ENCODE results near the gene DPF1. TPM values are rescaled to one million over a fixed set of nuclear protein-coding genes. Genes with fewer than 3 reads are reported as not detected.

The DPF1 gene
- total and polyA plus RNA-seq, 8 donors: 0.19 to 0.37 (median 0.26) TPM; not detected in 5

DNA sequence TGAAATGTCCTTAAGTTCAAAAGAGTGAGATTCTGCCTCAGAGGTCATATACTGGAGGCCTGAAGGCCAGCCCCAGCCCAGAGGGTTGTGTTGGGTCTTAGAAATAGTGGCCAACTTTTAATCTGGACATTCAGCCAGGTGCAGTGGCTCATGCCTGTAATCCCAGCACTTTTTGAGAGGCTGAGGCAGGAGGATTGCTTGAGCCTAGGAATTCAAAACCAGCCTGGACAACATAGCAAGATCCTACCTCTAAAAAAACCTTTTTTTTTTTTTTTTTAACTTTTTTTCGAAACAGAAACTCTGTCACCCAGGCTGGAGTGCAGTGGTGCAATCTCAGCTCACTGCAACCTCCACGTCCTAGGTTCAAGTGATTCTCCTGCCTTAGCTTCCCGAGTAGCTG lies 15.5 kb downstream of the DPF1 start:
- WGBS, 2 donors: 80 to 96% methylated on average over 3 of the region's 3 CpGs
- no peaks in the 10 kb centered on the region for H3K27me3 ChIP-seq

DNA sequence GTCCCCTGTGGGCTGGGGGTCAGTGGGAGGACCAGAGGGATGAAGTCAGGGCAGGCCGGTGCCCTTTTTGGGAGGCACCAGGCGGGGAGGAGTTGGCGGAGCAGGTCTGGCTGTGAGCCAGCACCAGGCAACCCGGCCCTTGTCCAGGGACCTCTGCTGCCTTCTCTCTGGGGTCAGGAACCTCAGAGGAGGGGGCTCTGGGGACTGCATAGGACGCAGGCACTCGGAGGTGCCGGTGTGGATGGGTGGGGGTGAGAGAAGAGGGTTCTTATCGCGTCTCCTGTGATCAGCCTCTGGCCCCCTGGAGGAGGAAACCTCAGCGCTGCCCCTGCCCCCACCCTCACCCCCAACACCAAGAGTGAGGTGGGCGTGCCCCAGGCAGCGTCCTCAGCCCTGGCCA lies 16.5 kb downstream of the DPF1 start:
- 81 to 84% methylated on average over 6 to 12 of the region's 12 CpGs for WGBS, 2 donors
- FAIRE-seq (no peak), ATAC-seq (no peak), DNase-seq (no peak)
- TF ChIP-seq, protein P1, sequence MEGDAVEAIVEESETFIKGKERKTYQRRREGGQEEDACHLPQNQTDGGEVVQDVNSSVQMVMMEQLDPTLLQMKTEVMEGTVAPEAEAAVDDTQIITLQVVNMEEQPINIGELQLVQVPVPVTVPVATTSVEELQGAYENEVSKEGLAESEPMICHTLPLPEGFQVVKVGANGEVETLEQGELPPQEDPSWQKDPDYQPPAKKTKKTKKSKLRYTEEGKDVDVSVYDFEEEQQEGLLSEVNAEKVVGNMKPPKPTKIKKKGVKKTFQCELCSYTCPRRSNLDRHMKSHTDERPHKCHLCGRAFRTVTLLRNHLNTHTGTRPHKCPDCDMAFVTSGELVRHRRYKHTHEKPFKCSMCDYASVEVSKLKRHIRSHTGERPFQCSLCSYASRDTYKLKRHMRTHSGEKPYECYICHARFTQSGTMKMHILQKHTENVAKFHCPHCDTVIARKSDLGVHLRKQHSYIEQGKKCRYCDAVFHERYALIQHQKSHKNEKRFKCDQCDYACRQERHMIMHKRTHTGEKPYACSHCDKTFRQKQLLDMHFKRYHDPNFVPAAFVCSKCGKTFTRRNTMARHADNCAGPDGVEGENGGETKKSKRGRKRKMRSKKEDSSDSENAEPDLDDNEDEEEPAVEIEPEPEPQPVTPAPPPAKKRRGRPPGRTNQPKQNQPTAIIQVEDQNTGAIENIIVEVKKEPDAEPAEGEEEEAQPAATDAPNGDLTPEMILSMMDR (IDR thresholded peaks at IDR 0.05): no peak
- H3K27ac ChIP-seq: no peak overlapping the region
- intact Hi-C loops (cut with DNase I): no loop called here
- no peak overlapping the region for H3K4me3 ChIP-seq
- no peaks in the 10 kb centered on the region for H3K9me3 ChIP-seq
- H3K4me1 ChIP-seq: no peaks in the 10 kb centered on the region
- H3K36me3 ChIP-seq: peaks cover 0 to 20% (median 5%) of the 10 kb centered on the region in 3 donors
- no peaks in the 10 kb centered on the region for H3K27me3 ChIP-seq

More for the DNA sequence above, 15.5 kb downstream of the DPF1 start:
- intact Hi-C loops (cut with DNase I): no loop called here
- Histone ChIP-seq H3K9me3 (no peaks in the 10 kb centered on the region), H3K4me3 (no peak overlapping the region), H3K4me1 (no peaks in the 10 kb centered on the region), H3K27ac (no peak overlapping the region), H3K36me3 (peaks cover 0 to 15% (median 5%) of the 10 kb centered on the region in 3 donors)
- no peak for FAIRE-seq
- DNase-seq: no peak
- ATAC-seq: no peak
- TF ChIP-seq, protein P1 (IDR thresholded peaks at IDR 0.05): no peak

DNA sequence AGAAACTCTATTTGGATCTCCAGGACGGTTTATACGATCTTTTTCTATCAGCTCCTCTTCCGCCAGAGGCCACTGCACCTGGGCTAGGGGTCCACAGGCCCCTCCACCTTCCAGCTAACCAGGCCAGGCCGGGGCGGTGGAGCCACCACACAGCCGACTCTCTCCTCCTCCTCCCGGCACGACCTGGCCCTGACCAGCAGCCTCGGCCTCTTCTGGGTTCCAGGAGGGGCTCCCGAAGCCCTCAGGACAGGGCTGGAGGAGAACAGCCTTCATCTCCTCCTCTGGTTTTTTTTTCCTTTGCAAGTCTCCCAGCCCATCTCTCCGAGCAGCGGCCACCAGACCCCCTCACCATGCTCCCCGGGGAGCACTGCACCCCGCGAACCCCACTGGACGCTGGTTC lies 17.1 kb downstream of the DPF1 start:
- FAIRE-seq (no peak), ATAC-seq (no peak), DNase-seq (no peak)
- H3K4me1 ChIP-seq: no peaks in the 10 kb centered on the region
- TF ChIP-seq, protein P1 (IDR thresholded peaks at IDR 0.05): no peak
- peaks cover 0 to 25% (median 7%) of the 10 kb centered on the region in 3 donors for H3K36me3 ChIP-seq
- no peak overlapping the region for H3K4me3 ChIP-seq
- H3K27me3 ChIP-seq: no peaks in the 10 kb centered on the region
- H3K27ac ChIP-seq: no peak overlapping the region
- intact Hi-C loops (cut with DNase I): no loop called here
- 92 to 97% methylated on average over 15 to 16 of the region's 16 CpGs for WGBS, 2 donors
- no peaks in the 10 kb centered on the region for H3K9me3 ChIP-seq

DNA sequence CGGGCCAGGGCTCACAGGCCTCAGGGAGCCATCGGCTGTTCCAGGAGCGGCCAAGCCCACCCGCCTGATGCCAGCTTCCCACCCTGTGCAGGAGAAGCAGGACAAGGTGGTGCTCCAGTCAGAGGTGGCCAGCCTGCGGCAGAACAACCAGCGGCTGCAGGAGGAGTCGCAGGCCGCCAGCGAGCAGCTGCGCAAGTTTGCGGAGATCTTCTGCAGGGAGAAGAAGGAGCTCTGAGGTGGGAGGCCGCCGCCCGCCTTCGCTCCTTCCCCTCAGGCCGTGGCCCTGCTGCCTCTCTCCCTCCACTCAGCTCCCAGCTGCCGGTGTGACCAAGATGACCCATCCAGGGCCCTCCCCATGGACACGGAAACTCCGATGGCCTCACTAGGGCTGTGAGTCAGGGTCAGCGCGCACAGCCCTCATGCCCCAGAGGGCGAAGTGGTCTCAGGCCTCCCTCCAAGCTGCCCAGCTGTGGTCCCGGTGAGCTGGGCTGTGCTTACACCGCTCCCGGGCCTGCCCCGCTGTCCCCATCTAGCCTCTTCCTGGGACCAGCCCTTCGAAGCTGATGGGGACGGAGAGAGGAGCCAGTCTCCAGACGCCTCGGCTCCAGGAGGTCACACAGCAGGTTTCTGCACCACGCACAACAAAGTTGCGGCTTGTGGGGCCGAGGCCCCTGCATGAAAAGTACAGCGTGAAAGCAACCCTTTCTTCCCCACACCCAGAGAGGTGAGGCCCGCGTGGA lies 17.8 kb downstream of the DPF1 start:
- DNase-seq (no peak), FAIRE-seq (no peak), ATAC-seq (no peak)
- no peaks in the 10 kb centered on the region for H3K9me3 ChIP-seq
- peaks cover 0 to 32% (median 11%) of the 10 kb centered on the region in 3 donors for H3K36me3 ChIP-seq
- intact Hi-C loops (cut with DNase I): no loop called here
- H3K27me3 ChIP-seq: no peaks in the 10 kb centered on the region
- H3K4me1 ChIP-seq: no peaks in the 10 kb centered on the region
- WGBS, 2 donors: 89 to 91% methylated on average over 35 to 36 of the region's 36 CpGs
- TF ChIP-seq, protein P1 (IDR thresholded peaks at IDR 0.05): no peak
- no peak overlapping the region for H3K4me3 ChIP-seq
- no peak overlapping the region for H3K27ac ChIP-seq

DNA sequence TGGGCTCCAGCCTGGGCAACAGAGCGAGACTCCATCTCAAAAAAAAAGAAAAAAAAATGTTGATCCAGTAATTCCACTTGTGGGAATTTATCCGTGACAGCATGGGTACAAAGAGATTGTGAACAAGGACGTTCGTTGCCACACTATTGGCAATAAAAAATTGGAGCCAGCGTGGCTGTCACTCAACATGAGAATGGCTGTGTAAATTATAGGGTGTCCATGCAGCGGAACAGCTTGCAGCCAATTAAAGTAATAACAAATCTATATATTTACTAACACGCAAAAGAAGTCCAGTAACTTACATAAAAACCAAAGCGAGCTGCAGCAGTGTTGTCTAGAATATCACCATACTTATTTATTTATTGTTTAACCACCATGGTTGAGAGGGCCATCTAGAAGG lies 19.3 kb downstream of the DPF1 start:
- ATAC-seq: no peak
- Histone ChIP-seq H3K4me1 (no peaks in the 10 kb centered on the region), H3K27me3 (no peaks in the 10 kb centered on the region), H3K27ac (no peak overlapping the region), H3K9me3 (no peaks in the 10 kb centered on the region), H3K36me3 (peaks cover 0 to 32% (median 11%) of the 10 kb centered on the region in 3 donors), H3K4me3 (no peak overlapping the region)
- DNase-seq: no peak
- no peak for FAIRE-seq
- intact Hi-C loops (cut with DNase I): no loop called here
- TF ChIP-seq, protein P1 (IDR thresholded peaks at IDR 0.05): no peak
- 89 to 90% methylated on average over 8 of the region's 8 CpGs for WGBS, 2 donors

Measured in pancreas (tissue), 10 donors.